NCI-H1417 (cell line): ENCODE data around the gene CHD5.

Source experiments
- DNase-seq, 3 experiments: peaks; one replicate each; lab custom pipeline; 2025; lab: John Stamatoyannopoulos, UW

The CHD5 gene

GRCh38 chr1:6134206-6134605, 45.9 kb downstream of the CHD5 start:
- no peak for DNase-seq

DNA sequence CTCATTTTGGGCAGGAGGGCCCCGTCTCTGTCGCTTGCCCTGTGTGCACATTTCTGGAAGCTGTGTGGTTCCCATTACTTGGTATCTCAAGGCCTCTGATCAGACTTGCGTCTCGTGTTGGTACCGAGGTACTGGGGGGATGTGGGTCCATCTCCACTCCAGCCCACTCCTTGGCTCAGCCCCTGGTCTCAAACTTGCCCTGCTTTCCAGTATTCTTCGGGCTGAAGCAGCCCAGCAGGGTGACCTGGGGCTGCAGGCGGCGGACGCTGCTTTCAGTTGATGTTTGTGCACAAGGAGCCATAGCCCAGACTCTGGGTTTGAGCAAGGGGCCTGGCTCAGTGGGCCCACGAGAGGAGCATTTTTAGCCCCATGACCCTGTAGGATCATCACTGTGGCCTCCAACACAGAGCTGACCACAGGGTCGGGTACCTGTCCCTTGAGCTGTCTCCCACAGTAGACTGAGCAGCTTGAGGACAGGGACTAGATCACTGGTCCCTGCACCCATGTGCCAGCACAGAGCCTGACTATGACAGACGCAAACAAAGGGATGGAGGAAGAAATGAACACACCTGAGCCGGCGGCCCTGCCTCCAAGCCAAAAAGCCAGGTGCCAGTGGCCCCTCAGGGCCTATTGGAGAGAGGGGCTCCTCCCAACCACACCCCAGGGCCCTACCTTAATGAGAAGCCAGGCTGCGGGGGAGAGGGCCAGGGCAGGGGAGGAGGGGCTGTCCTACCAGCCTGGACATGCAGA, 46.8 kb downstream of the CHD5 start:
- DNase-seq = no peak

DNA sequence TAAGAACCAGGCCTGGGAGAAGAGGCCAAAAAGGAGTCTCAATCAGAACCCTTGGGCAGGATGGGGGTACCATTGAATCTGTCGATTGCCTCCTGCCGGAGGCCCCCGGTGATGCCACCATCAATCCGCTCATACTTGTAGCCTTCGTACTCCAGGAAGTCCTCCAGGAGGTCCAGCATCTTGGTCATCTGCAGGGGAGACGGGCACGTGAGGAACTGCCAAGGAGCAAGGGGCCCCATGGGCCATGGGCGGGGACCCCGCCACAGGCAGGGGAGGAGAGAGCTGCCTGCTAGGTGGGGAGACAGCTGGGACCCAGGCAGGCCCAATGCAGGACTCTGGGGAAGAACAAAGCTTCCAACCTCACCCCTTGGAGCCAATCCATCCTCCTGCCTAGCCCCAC, 48.6 kb downstream of the CHD5 start:
- DNase-seq = no peak

DNA sequence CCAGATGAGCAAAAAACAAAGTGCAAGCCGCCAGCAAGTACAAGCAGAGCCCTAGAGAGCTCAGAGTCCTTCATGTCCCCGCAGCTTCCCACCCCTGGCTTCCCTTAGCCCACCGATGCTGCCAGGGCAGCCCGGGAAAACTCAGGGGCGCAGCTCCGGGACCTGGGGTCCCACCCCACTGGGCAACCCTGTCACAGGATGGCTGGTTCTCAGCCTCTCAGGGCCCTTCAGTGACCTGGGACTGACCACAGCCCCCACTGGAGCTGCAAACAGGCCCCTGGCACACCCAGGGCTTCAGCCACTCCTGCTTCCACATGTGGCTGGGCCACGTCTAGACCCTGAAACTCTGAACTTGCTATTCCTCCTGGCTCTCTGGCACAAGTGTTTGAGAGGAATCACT, 49.5 kb downstream of the CHD5 start:
- DNase-seq = no peak

DNA sequence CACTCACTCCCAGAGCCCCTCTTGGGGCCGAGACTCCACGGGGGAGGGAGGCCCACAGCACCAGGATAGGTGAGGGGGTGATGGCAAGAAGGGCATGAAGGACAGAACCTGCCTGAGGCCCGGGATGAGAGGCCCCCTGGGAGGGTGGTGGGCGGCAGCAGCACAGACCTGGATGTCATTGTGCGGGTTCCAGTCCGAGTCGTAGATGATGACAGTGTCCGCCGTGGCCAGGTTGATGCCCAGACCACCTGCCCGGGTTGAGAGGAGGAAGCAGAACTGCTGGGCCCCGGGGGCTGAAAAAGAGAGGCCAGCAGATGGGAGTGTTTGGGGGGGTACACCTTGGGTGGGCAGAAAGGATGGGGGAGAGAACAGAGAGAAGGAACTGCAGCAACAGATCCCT, 50.1 kb downstream of the CHD5 start:
- no peak for DNase-seq

- no peak for DNase-seq
These were observed 50.8 kb downstream of the CHD5 start for GRCh38 chr1:6129313-6129712.

- no peak for DNase-seq
These were observed 51.6 kb downstream of the CHD5 start for GRCh38 chr1:6128276-6129081.

GRCh38 chr1:6127587-6128163, 52.4 kb downstream of the CHD5 start:
- peak; percentile 84 to 92 (median 91) for DNase-seq

- no peak for DNase-seq
These were observed 53.5 kb downstream of the CHD5 start for GRCh38 chr1:6126521-6127067.

GRCh38 chr1:6126028-6126427, 54.1 kb downstream of the CHD5 start:
- DNase-seq = no peak

DNA sequence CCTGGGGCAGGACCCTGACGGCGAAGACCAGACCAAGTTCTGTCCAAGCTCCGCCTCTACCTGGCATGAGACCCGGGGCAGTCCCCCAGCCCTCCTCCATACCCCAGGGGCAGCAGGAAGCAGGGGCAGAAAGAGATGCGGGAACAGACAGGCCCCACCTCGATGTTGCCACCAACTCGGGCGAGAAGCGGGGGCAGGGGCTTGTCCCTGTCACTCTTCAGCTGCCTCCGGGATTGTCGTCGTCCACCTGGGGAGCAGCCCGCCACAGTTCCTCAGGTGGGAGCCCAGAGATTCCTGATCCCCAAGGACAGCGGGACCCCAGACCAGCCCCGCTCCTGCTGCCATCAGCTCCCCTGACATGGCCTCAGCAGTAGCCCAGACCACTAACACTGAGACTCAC, 54.8 kb downstream of the CHD5 start:
- no peak for DNase-seq

DNA sequence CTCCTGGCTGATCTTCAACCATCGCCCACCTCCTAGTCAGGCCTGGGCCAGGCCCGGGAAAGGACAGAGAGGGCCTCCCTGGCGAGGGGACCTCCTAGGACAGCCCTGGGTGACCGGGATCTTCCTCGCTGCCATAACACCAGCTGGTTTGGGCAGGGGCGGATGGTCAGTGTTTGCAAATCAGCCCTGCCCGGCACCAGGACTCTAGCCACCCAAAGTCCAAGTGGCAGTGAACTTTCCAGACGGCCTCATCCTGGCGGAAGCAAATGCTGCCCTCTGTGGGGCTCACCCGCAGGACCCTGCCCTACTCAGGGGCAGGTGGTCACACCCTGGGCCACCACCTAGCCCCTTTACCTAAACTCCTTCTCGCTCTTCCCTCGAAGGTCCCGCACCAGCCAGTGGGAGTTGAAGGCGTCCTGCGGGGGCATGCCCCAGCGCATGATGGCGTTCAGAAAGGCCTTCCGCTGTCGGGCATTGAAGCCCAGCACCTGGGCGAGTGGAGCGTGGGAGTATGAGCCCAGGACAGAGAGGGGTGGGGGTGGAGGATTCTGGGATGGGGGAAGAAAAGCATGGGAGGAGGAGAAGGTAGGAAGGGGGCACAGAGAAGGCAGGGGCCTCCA, 55.3 kb downstream of the CHD5 start:
- DNase-seq = no peak

DNA sequence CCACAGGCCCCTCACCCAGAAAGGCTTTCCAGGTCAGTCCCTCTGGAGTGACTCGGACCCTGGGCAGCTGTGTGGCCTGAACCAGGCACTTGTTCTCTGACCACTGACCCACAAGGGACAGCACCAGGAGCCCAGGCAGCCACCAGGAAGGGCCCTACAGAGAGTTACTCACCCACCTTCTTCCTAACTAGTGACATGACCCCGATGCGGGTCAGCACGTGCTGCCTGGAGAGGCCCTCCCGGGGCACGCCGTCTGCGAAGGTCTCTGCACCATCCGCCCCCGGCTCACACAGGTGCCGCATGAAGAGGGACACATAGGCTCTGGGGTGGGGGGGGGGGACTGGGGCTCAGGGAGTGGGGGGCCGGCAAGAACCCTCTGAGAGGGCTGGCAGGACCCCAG, 55.8 kb downstream of the CHD5 start:
- no peak for DNase-seq

DNA sequence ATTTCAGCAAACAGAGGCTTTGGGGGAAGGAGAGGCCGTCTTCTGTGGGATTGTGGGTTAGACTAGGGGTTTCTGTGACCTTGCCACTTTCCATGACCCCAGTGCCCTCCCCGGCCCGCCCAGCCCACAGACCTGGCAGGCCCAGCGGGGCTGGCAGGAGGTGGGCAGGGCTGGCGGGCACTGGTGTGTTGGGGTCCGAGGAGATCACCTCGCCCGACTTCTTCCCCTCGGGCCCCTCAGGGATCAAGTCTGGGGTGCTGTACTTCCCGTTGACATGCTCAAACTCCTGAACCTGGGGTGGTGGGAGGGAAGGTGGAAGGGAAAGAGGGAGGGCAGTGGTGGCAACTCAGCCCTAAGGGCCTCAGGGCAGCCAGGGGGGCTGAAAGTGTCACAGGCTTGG, 56.3 kb downstream of the CHD5 start:
- no peak for DNase-seq

- no peak for DNase-seq
These were observed 57.0 kb downstream of the CHD5 start for GRCh38 chr1:6123083-6123482.

DNA sequence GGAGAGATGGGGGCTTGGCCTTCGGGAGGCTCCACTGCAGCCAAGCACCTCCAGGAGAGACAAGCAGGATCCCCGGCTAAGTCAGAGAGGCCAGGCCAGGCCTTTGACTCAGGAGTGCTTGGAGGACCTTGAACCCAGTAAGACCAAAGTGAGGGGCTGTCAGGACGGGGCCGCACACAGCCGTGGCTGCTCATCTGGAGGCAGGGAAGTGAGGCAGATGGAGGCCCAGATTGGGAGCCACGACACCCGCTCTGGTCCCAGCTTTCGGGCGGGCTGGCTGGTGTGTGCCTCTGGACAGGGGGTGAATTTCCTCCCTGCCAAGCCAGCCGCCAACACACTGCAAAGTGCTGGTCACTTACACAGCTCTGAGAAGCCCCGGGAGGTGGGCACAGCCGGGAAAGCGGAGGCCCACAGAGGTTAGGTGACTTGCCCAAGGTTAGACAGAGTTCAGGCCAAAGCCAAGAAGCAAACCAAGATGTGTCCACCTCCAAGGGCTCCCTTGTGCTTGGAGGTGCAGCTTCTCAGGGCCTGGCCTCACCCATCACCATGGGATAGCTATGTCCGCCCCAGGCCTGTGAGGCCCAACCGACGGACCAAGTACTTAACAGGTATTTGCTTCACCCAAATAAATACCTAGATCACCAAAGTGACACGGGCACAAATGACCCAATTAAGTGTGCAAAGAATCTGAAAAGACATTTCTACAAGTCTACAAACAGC, 58.3 kb downstream of the CHD5 start:
- DNase-seq = no peak

- DNase-seq = no peak
These were observed 59.1 kb downstream of the CHD5 start for GRCh38 chr1:6121021-6121421.

- DNase-seq = no peak
These were observed 61.7 kb downstream of the CHD5 start for GRCh38 chr1:6118415-6118814.

- no peak for DNase-seq
These were observed 62.5 kb downstream of the CHD5 start for GRCh38 chr1:6117624-6118023.

GRCh38 chr1:6117064-6117463, 63.1 kb downstream of the CHD5 start:
- DNase-seq = no peak

- DNase-seq = no peak
These were observed 64.0 kb downstream of the CHD5 start for GRCh38 chr1:6116137-6116536.

DNA sequence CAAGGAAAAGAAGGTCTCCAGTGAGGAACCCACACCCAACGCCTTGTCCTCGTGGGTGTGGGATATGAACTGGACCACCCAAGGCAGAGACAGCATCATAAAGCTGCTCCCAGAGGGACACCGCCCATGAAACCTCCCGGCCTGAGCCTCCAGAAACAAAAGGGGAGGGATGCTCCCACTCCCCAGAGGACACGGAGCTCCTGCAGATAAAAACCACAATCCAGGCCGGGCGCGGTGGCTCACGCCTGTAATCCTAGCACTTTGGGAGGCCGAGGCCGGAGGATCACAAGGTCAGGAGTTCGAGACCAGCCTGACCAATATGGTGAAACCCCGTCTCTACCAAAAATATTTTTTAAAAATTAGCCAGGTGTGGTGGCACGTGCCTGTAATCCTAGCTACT, 66.4 kb downstream of the CHD5 start:
- no peak for DNase-seq
